ENCODE measurements around the gene KRABD2.

KRABD2 gene

DNA sequence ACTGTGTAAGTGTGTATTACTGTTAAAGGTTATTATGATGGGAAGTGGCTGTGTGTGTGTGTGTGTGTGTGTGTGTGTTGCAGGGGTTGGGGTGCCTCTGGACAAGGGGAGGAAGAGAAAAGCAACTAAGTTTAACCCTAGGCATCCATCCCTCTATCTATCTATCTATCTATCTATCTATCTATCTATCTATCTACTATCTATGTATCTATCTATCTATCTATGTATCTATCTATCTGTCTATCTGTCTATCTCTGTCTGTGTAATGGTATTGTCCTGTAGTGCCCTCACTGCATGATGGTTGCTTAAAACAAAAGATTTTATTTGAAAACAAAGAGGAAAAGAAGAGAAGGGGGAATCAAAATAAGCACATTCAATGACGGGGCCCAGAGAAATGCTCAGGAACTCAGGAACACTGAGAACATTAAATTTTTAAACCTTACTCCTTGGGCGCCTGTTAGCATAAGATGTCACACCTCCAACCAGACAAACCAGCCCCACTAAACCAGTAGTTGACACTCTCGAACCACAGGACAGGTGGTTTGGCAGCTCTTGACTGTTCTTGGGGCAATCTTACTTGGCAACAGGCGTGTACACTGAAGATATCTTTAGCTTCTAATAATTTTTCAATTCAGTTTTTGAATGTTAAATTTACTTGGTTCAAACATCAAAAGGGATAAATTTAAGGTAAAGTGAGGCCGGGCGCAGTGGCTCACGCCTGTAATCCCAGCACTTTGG lies 11.6 kb upstream of the KRABD2 start:
- TF ChIP-seq CTCF (IDR thresholded peaks at IDR 0.05), result no peak
- Mint-ChIP-seq H3K4me1 (peaks cover 20% of the 10 kb centered on the region), H3K36me3 (no peaks in the 10 kb centered on the region), H3K27me3 (ENCODE audit: low read depth in 3 of 3) (peaks cover 0 to 3% (median 2%) of the 10 kb centered on the region in 3 donors), H3K9me3 (no peaks in the 10 kb centered on the region), H3K4me3 (no peak overlapping the region), H3K27ac (no peak overlapping the region)
- Histone ChIP-seq H3K9ac (ENCODE audit: insufficient read depth, low read length, poor library complexity, severe bottlenecking) (no peak overlapping the region), H3K27me3 (ENCODE audit: control insufficient read depth in 2 of 2, insufficient read depth in 2 of 2, low read length in 2 of 2) (no peaks in the 10 kb centered on the region), H3K9me3 (replicated peaks in 1 of 2; ENCODE audit: control insufficient read depth in 1 of 2, insufficient read depth in 1 of 2, low read length in 2 of 2) (no peaks in the 10 kb centered on the region), H3K4me3 (replicated peaks in 1 of 3; ENCODE audit: low read depth in 2 of 3, low read length in 3 of 3) (no peak overlapping the region), H4K20me1 (ENCODE audit: insufficient read depth, low read length) (no peaks in the 10 kb centered on the region), H2AFZ (ENCODE audit: insufficient read depth, low read depth, low read length, poor library complexity, severe bottlenecking) (no peak overlapping the region), H3K4me2 (replicated peaks; ENCODE audit: extremely low read depth, low read length, poor library complexity, severe bottlenecking) (no peak overlapping the region), H3K4me1 (ENCODE audit: control insufficient read depth in 1 of 2, insufficient read depth in 2 of 2, low read length in 2 of 2) (peaks cover 10 to 12% of the 10 kb centered on the region in 2 donors), H3K36me3 (replicated peaks in 1 of 2; ENCODE audit: control insufficient read depth in 1 of 2, insufficient read depth in 2 of 2, low read length in 2 of 2) (no peaks in the 10 kb centered on the region), H3K79me2 (ENCODE audit: insufficient read depth, low read length) (no peaks in the 10 kb centered on the region), H3K27ac (ENCODE audit: low read depth in 1 of 2, low read length in 2 of 2) (no peak overlapping the region)
- WGBS (ENCODE audit: insufficient coverage), result no CpG with 5 or more reads among the region's 7 CpGs
- DNase-seq, result no peak
- intact Hi-C loops (cut with micrococcal nuclease), result loop anchor here (10.0 kb wide), 2 partner anchors 357 to 397 kb away; partner anchors contain the start of gene CCDC42 (in 2 of the 2)

GRCh38 chr17:8386841-8387240 lies 10.3 kb upstream of the KRABD2 start:
- no peak overlapping the region for H3K27ac ChIP-seq (ENCODE audit: low read depth in 1 of 2, low read length in 2 of 2)
- H3K4me3 Mint-ChIP-seq, result no peak overlapping the region
- no peak for DNase-seq
- H3K27me3 ChIP-seq (ENCODE audit: control insufficient read depth in 2 of 2, insufficient read depth in 2 of 2, low read length in 2 of 2), result no peaks in the 10 kb centered on the region
- H3K4me1 ChIP-seq (ENCODE audit: control insufficient read depth in 1 of 2, insufficient read depth in 2 of 2, low read length in 2 of 2), result peaks cover 15 to 19% of the 10 kb centered on the region in 2 donors
- no peaks in the 10 kb centered on the region for H3K9me3 ChIP-seq (replicated peaks in 1 of 2; ENCODE audit: control insufficient read depth in 1 of 2, insufficient read depth in 1 of 2, low read length in 2 of 2)
- TF ChIP-seq CTCF (IDR thresholded peaks at IDR 0.05), result no peak
- no peaks in the 10 kb centered on the region for H3K36me3 ChIP-seq (replicated peaks in 1 of 2; ENCODE audit: control insufficient read depth in 1 of 2, insufficient read depth in 2 of 2, low read length in 2 of 2)
- H3K27me3 Mint-ChIP-seq (ENCODE audit: low read depth in 3 of 3), result peaks cover 0 to 2% (median under 1%) of the 10 kb centered on the region in 3 donors
- no peak overlapping the region for H3K4me2 ChIP-seq (replicated peaks; ENCODE audit: extremely low read depth, low read length, poor library complexity, severe bottlenecking)
- no peak overlapping the region for H3K9ac ChIP-seq (ENCODE audit: insufficient read depth, low read length, poor library complexity, severe bottlenecking)
- peaks cover 24% of the 10 kb centered on the region for H3K4me1 Mint-ChIP-seq
- peaks cover 12% of the 10 kb centered on the region for H3K79me2 ChIP-seq (ENCODE audit: insufficient read depth, low read length)
- no peak overlapping the region for H3K27ac Mint-ChIP-seq
- intact Hi-C loops (cut with micrococcal nuclease), result loop anchor here (10.0 kb wide), 2 partner anchors 358 to 398 kb away; partner anchors contain the start of gene CCDC42 (in 2 of the 2)
- H3K4me3 ChIP-seq (replicated peaks in 1 of 3; ENCODE audit: low read depth in 2 of 3, low read length in 3 of 3), result no peak overlapping the region
- H3K36me3 Mint-ChIP-seq, result peaks cover 3% of the 10 kb centered on the region in 2 donors
- no peak overlapping the region for H2AFZ ChIP-seq (ENCODE audit: insufficient read depth, low read depth, low read length, poor library complexity, severe bottlenecking)
- peaks cover 3% of the 10 kb centered on the region for H4K20me1 ChIP-seq (ENCODE audit: insufficient read depth, low read length)
- H3K9me3 Mint-ChIP-seq, result no peaks in the 10 kb centered on the region
- WGBS (ENCODE audit: insufficient coverage), result 89% methylated on average over 6 of the region's 6 CpGs
